Measurements from ENCODE around the gene RASL12. TPM values are rescaled to one million over a fixed set of nuclear protein-coding genes. Genes with fewer than 3 reads are reported as not detected.
A peak's percentile ranks its signal among the peaks of the same experiment; 100 is the strongest.

RASL12 gene
- total RNA-seq, 1 donor from 2014 or later, result 0.69 TPM

DNA sequence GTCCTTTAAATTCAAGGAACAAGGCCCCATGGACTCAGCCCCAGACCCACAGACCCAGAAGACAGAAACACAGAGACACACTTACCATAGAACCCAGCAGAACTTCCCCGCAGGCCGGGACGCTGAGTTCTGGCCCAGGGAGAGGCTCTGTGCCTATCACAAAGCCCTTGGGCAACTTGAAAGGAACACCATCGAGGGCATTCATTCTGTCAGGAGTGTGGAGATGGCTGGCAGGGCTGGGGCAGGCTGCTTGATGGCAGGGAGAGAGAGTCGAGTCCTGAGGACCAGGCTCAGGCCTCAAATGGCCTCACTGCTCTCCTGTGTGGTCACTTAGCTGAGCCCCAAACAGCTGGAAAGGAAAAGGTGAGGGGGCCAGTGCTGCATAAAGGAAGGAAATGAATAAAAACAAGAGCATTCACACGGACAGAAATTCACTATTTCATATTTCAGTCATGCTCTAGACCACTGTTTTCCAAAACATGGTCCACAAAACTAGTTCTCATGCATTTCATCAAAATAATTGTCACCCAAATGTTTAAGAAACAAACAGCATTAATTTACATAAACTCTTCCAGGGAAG, 38.3 kb upstream of the RASL12 start:
- no peak for DNase-seq (ENCODE audit: low spot score)
- no peak overlapping the region for H3K27ac Mint-ChIP-seq (ENCODE audit: unreplicated experiment)
- peaks cover 14% of the 10 kb centered on the region for H3K4me1 Mint-ChIP-seq (ENCODE audit: unreplicated experiment)
- TF ChIP-seq, protein P1, sequence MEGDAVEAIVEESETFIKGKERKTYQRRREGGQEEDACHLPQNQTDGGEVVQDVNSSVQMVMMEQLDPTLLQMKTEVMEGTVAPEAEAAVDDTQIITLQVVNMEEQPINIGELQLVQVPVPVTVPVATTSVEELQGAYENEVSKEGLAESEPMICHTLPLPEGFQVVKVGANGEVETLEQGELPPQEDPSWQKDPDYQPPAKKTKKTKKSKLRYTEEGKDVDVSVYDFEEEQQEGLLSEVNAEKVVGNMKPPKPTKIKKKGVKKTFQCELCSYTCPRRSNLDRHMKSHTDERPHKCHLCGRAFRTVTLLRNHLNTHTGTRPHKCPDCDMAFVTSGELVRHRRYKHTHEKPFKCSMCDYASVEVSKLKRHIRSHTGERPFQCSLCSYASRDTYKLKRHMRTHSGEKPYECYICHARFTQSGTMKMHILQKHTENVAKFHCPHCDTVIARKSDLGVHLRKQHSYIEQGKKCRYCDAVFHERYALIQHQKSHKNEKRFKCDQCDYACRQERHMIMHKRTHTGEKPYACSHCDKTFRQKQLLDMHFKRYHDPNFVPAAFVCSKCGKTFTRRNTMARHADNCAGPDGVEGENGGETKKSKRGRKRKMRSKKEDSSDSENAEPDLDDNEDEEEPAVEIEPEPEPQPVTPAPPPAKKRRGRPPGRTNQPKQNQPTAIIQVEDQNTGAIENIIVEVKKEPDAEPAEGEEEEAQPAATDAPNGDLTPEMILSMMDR (IDR thresholded peaks at IDR 0.05; ENCODE audit: unreplicated experiment), result no peak
- H3K4me3 Mint-ChIP-seq (ENCODE audit: unreplicated experiment), result no peak overlapping the region
- H3K27me3 Mint-ChIP-seq (ENCODE audit: unreplicated experiment), result peaks cover 4% of the 10 kb centered on the region
- no peaks in the 10 kb centered on the region for H3K36me3 Mint-ChIP-seq (ENCODE audit: low read depth, unreplicated experiment)
- no peaks in the 10 kb centered on the region for H3K9me3 Mint-ChIP-seq (ENCODE audit: unreplicated experiment)

DNA sequence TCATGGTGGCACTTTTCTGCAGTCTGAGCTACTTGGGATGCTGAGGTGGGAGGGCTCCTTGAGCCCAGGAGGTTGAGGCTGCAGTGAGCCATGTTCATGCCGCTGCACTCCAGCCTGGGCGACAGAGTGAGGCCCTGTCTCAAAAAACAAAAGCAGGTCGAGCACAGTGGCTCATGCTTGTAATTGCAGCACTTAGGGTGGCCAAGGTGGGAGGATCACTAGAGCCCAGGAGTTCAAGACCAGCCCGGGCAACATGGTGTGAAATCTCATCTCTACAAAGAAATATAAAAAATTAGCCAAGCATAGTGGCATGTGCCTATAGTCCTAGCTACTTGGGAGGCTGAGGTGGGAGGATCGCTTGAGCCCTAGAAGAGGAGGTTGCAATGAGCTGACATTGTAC, 37.2 kb upstream of the RASL12 start:
- DNase-seq (ENCODE audit: low spot score), result no peak
- no peaks in the 10 kb centered on the region for H3K36me3 Mint-ChIP-seq (ENCODE audit: low read depth, unreplicated experiment)
- no peak overlapping the region for H3K4me3 Mint-ChIP-seq (ENCODE audit: unreplicated experiment)
- TF ChIP-seq, protein P1 (IDR thresholded peaks at IDR 0.05; ENCODE audit: unreplicated experiment), result no peak
- peaks cover 13% of the 10 kb centered on the region for H3K4me1 Mint-ChIP-seq (ENCODE audit: unreplicated experiment)
- no peak overlapping the region for H3K27ac Mint-ChIP-seq (ENCODE audit: unreplicated experiment)
- no peaks in the 10 kb centered on the region for H3K9me3 Mint-ChIP-seq (ENCODE audit: unreplicated experiment)
- peaks cover 4% of the 10 kb centered on the region for H3K27me3 Mint-ChIP-seq (ENCODE audit: unreplicated experiment)

DNA sequence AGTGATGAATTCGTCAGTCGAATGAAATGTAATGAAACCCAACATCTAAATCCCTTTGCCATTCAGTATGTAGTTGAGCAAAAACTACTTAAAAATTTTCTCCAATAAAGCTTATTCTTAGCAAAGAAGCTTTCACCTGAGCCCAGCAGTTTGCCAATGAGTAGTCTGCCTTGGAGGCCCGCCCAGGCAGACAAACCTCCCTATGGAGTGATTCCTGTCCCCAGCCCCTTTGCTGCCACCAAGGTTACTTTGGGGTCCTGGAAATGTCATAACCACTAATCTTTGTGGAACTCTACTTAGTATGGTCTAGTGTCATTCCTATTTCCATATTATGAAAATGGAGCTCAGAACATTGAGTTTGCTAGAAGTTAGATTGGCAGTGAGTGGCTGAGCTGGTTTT, 35.1 kb upstream of the RASL12 start:
- Mint-ChIP-seq H3K4me3 (ENCODE audit: unreplicated experiment) (no peak overlapping the region), H3K27me3 (ENCODE audit: unreplicated experiment) (peaks cover 4% of the 10 kb centered on the region), H3K9me3 (ENCODE audit: unreplicated experiment) (no peaks in the 10 kb centered on the region), H3K4me1 (ENCODE audit: unreplicated experiment) (peaks cover 13% of the 10 kb centered on the region), H3K27ac (ENCODE audit: unreplicated experiment) (no peak overlapping the region), H3K36me3 (ENCODE audit: low read depth, unreplicated experiment) (peaks cover 11% of the 10 kb centered on the region)
- no peak for DNase-seq (ENCODE audit: low spot score)
- TF ChIP-seq, protein P1 (IDR thresholded peaks at IDR 0.05; ENCODE audit: unreplicated experiment), result no peak

DNA sequence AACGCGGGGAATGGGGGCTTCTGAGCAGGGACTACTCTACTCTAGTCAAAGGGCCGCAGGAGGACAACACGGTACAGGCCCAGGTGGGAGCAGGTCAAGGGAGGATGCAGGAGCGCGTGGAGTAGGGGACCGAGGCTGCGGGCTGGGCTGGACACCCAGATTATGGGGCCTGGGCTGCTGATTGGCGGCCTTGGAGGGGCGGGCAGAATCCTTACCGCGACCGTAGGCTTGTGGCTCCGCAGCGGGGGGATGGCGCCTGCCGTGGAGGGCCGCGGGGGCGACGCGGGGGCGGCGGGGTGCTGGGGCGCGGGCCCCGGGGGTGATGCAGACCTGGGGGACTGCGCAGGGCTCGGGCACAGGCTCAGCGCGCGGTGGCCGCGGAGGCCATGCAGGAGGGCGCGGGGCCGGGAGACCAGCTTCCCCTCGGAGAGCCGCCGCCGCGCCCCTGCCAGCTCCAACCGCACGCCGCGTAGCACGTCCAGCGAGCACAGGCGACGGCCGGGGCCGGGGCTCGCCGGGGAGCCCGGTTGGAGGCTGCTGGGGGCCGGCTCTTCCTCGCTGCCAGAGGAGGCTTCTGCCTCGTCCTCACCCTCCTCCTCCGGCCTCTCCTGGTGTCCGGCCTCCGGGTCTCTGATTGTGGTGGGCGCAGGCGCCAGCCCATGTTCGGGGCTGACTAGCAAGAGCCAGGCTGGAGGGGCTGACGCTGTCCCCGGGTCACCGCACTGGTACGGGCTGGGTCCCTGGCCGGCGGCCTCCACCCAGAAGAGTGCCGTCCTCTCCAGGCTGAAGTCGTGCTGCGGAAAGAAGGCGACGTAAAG, 34.3 kb upstream of the RASL12 start:
- TF ChIP-seq, protein P1 (IDR thresholded peaks at IDR 0.05; ENCODE audit: unreplicated experiment), result no peak
- Mint-ChIP-seq H3K9me3 (ENCODE audit: unreplicated experiment) (no peaks in the 10 kb centered on the region), H3K27ac (ENCODE audit: unreplicated experiment) (no peak overlapping the region), H3K4me3 (ENCODE audit: unreplicated experiment) (peak overlapping the region; percentile 80), H3K4me1 (ENCODE audit: unreplicated experiment) (peaks cover 13% of the 10 kb centered on the region), H3K27me3 (ENCODE audit: unreplicated experiment) (peaks cover 4% of the 10 kb centered on the region), H3K36me3 (ENCODE audit: low read depth, unreplicated experiment) (peaks cover 16% of the 10 kb centered on the region)
- DNase-seq (ENCODE audit: low spot score), result peak; percentile 56

DNA sequence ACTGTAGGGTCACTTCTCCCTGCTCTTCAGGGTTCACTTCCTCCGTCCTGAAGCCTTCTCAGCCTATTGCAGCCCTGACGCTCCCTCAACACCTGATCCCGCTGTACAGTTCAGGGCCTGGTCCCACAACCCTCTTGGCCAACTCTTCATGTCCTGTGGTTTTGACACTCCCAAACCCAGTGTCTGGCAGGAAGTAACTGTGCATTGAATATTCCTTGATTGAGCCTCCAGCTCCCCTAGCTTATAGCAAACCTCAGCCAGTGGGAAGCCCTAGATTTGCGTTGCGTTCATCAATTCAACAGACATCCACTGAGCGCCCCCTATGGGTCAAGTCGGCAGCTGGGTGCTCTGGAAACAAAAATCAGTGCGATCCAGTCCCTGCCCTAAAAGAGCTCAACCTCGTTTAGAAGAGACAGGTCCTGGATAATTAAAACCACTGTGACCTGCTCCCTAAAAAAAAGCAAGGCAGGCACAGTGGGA, 33.7 kb upstream of the RASL12 start:
- DNase-seq (ENCODE audit: low spot score), result peak; percentile 88
- H3K4me3 Mint-ChIP-seq (ENCODE audit: unreplicated experiment), result peak overlapping the region; percentile 80
- H3K36me3 Mint-ChIP-seq (ENCODE audit: low read depth, unreplicated experiment), result peaks cover 16% of the 10 kb centered on the region
- no peaks in the 10 kb centered on the region for H3K9me3 Mint-ChIP-seq (ENCODE audit: unreplicated experiment)
- TF ChIP-seq, protein P1 (IDR thresholded peaks at IDR 0.05; ENCODE audit: unreplicated experiment), result peak; percentile 84
- peaks cover 4% of the 10 kb centered on the region for H3K27me3 Mint-ChIP-seq (ENCODE audit: unreplicated experiment)
- H3K4me1 Mint-ChIP-seq (ENCODE audit: unreplicated experiment), result peaks cover 13% of the 10 kb centered on the region
- no peak overlapping the region for H3K27ac Mint-ChIP-seq (ENCODE audit: unreplicated experiment)

All from endothelial cell (in vitro differentiated cells).